HG02623 (cell line): ENCODE data around the gene PRRT1.
"Not testable (repeated sequence)": the region's sequence is repeated elsewhere in the genome, so short reads cannot be mapped to it uniquely, and the experiment has no call there.

ENCODE experiments used
- ATAC-seq: cut with Tn5 transposase; IDR thresholded peaks from one replicate; pipeline ENCODE4 v1.9.1; 2021; ENCODE audit warnings: moderate library complexity; ENCODE audit not compliant: unreplicated experiment

PRRT1 gene

GRCh38 chr6:32188381-32189068 lies 36.8 kb upstream of the PRRT1 start:
- ATAC-seq, result no peak

DNA sequence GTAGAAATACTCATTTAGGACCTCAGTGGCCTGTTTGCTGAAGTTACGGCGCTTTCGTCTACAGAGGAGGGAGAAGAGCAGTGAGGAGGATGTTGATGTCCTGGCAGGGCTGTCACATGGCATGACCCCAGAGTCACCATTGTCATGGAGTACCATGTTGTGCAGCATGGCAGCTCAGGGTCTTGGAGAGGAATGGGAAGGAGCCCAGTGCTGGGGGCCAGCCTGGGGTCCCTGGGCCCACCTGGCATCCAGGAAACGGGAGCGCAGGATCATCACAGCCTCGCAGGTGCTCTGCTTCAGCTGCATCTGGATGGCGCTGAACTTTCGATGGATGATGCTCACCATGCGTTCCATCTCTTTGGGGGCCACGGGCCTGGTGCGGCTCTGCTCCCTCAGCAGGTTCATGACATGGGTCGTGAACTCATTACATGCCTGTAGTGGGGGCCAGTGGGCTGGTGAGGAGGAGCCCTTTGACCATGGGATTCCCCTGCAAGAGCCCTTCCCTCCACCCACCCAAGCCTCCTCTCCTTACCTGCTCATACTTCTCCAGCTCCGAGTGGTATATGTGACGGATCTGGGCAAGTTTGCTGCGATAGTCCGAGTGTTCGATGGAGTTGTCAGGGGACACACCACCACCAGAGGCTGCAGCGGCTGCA lies 36.1 kb upstream of the PRRT1 start:
- not testable (repeated sequence) for ATAC-seq

DNA sequence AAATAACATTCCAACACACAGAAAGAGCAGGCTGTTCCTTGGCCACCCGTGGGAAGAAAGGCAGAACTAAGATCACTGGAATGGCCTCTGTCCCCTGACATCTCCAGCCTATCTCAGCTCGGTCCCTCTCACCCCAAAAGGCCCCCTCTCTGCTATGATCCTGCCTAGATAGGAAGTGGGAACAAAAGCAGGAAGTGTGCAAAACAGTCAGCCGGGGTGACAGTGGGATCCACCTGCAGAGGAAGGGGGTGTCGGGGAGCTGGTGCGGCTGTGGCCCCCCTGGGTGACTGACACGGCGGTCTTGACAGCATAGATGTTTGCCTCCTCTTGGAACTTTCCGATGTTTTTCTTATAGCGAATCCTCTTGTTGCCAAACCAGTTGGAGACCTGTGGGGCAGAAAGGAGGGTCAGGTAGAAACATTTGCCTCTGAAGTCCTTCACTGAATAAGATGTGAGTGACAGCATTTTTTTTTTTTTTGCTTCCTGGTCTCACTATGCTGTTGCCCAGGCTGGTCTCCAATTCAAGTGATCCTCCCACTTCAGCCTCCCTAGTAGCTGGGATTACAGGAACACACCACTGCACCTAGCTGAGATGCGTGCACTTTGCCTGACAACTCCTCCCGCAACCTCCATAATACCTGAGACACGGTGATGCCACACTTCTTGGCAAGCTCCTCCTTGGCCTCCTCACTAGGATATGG lies 35.4 kb upstream of the PRRT1 start:
- ATAC-seq, result no peak

DNA sequence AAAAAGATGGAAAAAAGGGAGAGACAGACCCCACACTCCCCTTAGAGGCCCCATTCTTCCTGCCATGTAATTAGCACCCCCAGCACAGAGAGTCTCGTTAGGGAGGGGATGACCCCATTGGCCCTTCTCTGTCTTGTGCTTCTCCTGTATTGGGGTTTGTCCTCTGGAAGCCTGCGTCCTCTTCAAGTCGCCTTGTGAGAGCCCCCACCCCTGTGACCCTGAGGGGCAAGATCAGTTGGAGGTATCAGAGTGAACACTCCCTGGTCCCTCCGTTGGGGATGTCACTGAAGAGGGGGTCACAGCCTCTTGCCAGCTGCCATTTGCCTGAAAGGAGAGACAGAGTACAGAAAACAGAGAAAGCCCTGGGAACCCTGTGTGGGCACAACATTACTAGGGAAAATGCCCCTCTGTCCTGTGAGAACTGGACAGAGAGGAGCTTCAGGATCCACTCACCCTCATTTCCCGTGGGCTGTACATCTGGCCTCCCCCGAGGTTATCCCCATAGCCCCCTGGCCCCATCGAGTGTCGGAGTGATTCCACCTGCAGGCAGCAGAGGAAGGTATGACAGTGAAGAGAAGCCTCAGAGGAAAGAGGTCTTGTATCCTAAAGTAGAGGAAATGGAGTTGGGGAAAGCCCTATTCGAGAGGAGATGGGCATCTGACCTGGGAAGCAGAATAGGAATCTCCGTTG lies 34.6 kb upstream of the PRRT1 start:
- ATAC-seq, result not testable (repeated sequence)

- ATAC-seq, result not testable (repeated sequence)
Observed at GRCh38 chr6:32185681-32186131, 34.0 kb upstream of the PRRT1 start.

DNA sequence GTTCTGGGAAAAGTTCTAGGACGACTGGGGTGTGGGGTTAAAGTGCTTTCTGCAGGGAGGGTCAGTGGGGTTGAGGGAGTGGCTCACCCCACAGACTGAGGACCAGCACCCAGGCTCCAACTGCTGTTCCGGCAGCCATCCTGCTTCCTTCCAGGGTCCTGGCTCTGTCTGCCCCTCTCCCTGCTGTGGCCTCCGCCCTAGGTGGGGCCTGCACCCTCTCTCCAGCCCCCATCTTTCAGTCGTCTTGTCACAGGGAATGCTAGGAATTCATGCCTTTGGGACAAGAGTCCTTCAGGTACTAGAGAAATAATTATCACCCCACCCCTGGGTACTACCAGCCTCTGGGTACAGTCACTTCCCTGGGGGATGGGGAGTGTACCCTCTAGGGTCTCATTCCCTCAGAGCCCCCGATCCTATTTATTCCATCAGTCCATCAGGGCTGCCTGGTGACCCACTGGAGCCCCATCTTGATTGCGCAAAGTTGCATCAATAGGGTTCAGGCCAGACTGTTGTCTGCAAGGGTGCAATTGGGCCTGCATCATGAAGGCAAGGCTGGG lies 32.4 kb upstream of the PRRT1 start, which contains the start of gene AGER:
Gene AGER (minus strand): TSS at position 170 of the 557 bp plus-strand sequence. CDS start 31 bp downstream, at position 139.
- no peak for ATAC-seq

GRCh38 chr6:32183483-32184083 lies 31.8 kb upstream of the PRRT1 start:
- no peak for ATAC-seq

- no peak for ATAC-seq
Observed at GRCh38 chr6:32183030-32183429, 31.3 kb upstream of the PRRT1 start.

GRCh38 chr6:32182555-32182981 lies 30.8 kb upstream of the PRRT1 start:
- ATAC-seq, result no peak

- no peak for ATAC-seq
Observed at GRCh38 chr6:32181915-32182529, 30.3 kb upstream of the PRRT1 start.

- ATAC-seq, result no peak
Observed at GRCh38 chr6:32181148-32181702, 29.5 kb upstream of the PRRT1 start.

DNA sequence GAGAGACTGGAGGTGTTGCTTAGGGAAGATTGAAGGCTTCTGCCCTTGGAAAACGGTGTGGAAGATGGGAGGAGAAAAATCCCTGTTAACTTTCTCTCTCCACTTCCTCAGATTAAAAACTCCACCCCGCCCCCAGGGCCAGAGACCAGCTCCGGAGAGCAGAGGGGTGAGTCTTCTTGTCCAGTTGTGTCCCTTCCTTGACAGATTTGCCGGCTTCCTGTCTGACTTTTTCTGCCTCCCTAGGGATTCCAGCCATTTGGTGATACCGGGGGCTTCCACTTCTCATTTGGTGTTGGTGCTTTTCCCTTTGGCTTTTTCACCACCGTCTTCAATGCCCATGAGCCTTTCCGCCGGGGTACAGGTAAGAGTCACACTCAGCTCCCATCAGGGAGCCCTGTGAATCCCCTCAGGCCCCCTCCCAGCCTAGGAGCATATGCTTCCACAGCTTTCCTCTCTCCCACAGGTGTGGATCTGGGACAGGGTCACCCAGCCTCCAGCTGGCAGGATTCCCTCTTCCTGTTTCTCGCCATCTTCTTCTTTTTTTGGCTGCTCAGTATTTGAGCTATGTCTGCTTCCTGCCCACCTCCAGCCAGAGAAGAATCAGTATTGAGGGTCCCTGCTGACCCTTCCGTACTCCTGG lies 28.1 kb upstream of the PRRT1 start:
- ATAC-seq, result no peak

GRCh38 chr6:32178547-32179440 lies 27.1 kb upstream of the PRRT1 start:
- ATAC-seq, result no peak

DNA sequence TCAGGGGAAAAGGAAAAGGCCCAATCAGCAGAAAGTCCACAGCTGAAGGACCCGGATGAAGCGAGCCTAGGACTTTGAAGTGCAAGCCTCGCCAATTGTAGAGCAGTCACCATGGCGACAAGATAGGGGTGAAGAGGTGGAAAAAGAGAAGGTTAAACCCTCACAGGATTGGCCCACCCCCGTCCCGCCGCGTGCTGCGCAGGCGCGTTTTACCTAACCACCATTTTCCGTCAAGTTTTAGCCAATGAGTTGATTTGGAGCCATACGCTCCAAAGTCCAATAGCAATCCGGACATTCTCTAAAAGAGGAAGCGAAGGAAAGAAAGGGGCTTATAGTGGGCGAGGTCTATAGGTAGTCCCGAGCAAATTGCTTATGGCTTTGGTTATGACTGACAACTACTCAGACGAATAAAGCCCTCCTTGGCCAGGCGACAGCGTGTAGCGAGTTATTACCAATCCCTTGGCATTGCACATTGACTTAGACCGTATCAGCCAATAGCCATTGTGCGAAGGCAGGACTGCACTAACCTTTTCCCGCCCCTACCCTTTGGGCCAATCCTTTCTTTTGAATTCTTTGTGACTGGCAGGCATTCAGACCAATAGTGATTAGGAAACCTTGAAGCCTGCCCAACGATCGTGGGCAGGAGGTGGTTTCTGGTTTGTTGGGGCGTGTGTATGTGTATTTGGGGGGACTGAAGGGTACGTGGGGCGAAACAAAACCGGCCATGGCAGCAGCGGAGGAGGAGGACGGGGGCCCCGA lies 26.2 kb upstream of the PRRT1 start, which contains the start of gene RNF5:
Gene RNF5 (plus strand): TSS at position 618 of the 759 bp plus-strand sequence. CDS start 107 bp downstream, at position 725.
- ATAC-seq, result peak; percentile 74

GRCh38 chr6:32177183-32177787 lies 25.5 kb upstream of the PRRT1 start:
- ATAC-seq, result no peak

DNA sequence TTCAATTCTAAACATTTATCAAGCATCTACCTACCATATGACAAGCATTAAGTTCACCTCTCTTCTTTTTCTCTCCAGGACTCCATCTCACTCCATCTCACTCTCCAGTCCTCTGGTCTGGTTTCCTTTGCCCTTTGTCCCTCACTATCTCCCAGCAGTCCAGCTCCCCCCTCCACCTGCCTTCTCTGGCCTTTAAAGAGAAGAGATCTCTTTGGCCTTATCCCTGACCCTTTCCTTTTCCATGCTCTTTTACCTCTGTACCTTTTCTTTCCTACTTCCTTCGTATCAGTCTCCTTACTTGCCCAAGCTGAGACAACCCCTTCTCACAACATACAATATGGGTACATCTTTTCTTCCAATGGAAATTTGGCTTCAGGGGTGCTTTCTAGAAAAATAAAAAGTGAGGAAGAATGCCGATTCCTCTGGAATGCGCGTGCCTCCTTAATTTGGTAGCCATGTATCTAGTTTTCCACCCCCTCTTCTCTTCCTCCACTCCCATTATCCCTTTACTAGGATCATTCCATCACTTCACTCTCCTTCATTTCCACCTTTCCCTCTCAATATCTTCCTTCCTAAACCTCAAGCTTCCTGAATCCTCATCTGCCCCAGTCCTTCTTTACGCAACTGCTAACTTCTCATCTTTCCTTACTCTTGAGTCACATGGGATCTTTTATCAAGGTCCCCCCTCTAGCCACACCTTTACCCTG lies 24.9 kb upstream of the PRRT1 start:
- ATAC-seq, result no peak
